H9 (cell line): ENCODE results near the gene NOS1AP. TPM values are rescaled to one million over a fixed set of nuclear protein-coding genes. Genes with fewer than 3 reads are reported as not detected.

ENCODE experiments used
- DNase-seq: peaks from one replicate; pipeline ENCODE4 v3.0.0-alpha.2; 2017
- H2AFZ ChIP-seq: one replicate; pipeline ENCODE4 v1.6.1; 2013; ENCODE audit warnings: mild to moderate bottlenecking, low read length, control low read depth, moderate library complexity
- H2AK5ac ChIP-seq: 2 replicates; pipeline ENCODE4 v1.6.1; 2013; ENCODE audit warnings: low read length, control low read depth, mixed read lengths; ENCODE audit not compliant: insufficient read length
- H2BK120ac ChIP-seq: one replicate; pipeline ENCODE4 v1.6.1; 2013; ENCODE audit warnings: low read depth, mild to moderate bottlenecking, low read length, control low read depth, inconsistent platforms; ENCODE audit not compliant: poor library complexity, severe bottlenecking
- H2BK12ac ChIP-seq: 2 replicates; pipeline ENCODE4 v1.6.1; 2013; ENCODE audit warnings: low read length, control low read depth, mixed read lengths, low read depth; ENCODE audit not compliant: insufficient read length
- H2BK15ac ChIP-seq: 2 replicates; pipeline ENCODE4 v1.6.1; 2013; ENCODE audit warnings: low read depth, low read length, control low read depth
- H2BK20ac ChIP-seq: one replicate; pipeline ENCODE4 v1.6.1; 2013; ENCODE audit warnings: low read depth, mild to moderate bottlenecking, low read length, control low read depth, inconsistent platforms; ENCODE audit not compliant: poor library complexity, severe bottlenecking
- H2BK5ac ChIP-seq: 2 replicates; pipeline ENCODE4 v1.6.1; 2013; ENCODE audit warnings: low read length, control low read depth, mixed read lengths; ENCODE audit not compliant: insufficient read length
- H3K14ac ChIP-seq: 2 replicates; pipeline ENCODE4 v1.6.1; 2013; ENCODE audit warnings: low read length, control low read depth; ENCODE audit not compliant: insufficient read depth
- H3K18ac ChIP-seq: 2 replicates; pipeline ENCODE4 v1.6.1; 2013; ENCODE audit warnings: low read depth, mild to moderate bottlenecking, mixed read lengths, low read length, control low read depth; ENCODE audit not compliant: insufficient read length
- H3K23ac ChIP-seq: 2 replicates; pipeline ENCODE4 v1.6.1; 2013; ENCODE audit warnings: low read length, control low read depth, mixed read lengths, low read depth; ENCODE audit not compliant: insufficient read length
- H3K23me2 ChIP-seq: 2 replicates; pipeline ENCODE4 v1.6.1; 2013; ENCODE audit warnings: low read depth, mild to moderate bottlenecking, mixed read lengths, low read length, control low read depth; ENCODE audit not compliant: insufficient read length, poor library complexity, severe bottlenecking
- H3K27ac ChIP-seq: 2 replicates; pipeline ENCODE4 v1.5.1; 2013; ENCODE audit warnings: low read length, control low read depth, mixed read lengths, low read depth; ENCODE audit not compliant: insufficient read length
- H3K27me3 ChIP-seq: 2 replicates; pipeline ENCODE4 v1.6.1; 2013; ENCODE audit warnings: low read length, control low read depth, inconsistent platforms; ENCODE audit not compliant: insufficient read depth
- H3K4ac ChIP-seq: 2 replicates; pipeline ENCODE4 v1.6.1; 2013; ENCODE audit warnings: low read depth, mild to moderate bottlenecking, control low read depth, inconsistent platforms, low read length, moderate library complexity
- H3K4me1 ChIP-seq: 2 replicates; pipeline ENCODE4 v1.6.1; 2013; ENCODE audit warnings: low read length, control low read depth, inconsistent platforms; ENCODE audit not compliant: insufficient read depth
- H3K4me2 ChIP-seq: 2 replicates; pipeline ENCODE4 v1.6.1; 2013; ENCODE audit warnings: low read length, control low read depth, mixed read lengths; ENCODE audit not compliant: insufficient read length, insufficient read depth
- H3K56ac ChIP-seq: 2 replicates; pipeline ENCODE4 v1.6.1; 2013; ENCODE audit warnings: low read depth, mild to moderate bottlenecking, mixed read lengths, low read length, control low read depth; ENCODE audit not compliant: insufficient read length
- H3K79me1 ChIP-seq: 2 replicates; pipeline ENCODE4 v1.6.1; 2013; ENCODE audit warnings: low read depth, mild to moderate bottlenecking, moderate library complexity, low read length, control low read depth, inconsistent platforms; ENCODE audit not compliant: insufficient read depth, poor library complexity, severe bottlenecking
- H3K79me2 ChIP-seq: 2 replicates; pipeline ENCODE4 v1.6.1; 2013; ENCODE audit warnings: low read length, control low read depth, inconsistent platforms; ENCODE audit not compliant: insufficient read depth
- H3K9ac ChIP-seq: 2 replicates; pipeline ENCODE4 v1.6.1; 2013; ENCODE audit warnings: low read length, control low read depth, mixed read lengths; ENCODE audit not compliant: insufficient read length; ENCODE audit errors: extremely low read depth
- H3K9me3 ChIP-seq: one replicate; pipeline ENCODE4 v1.6.1; 2013; ENCODE audit warnings: low read depth, low read length, inconsistent platforms; ENCODE audit not compliant: control insufficient read depth
- H3T11ph ChIP-seq: one replicate; pipeline ENCODE4 v1.6.1; 2013; ENCODE audit warnings: mild to moderate bottlenecking, low read length, control low read depth, inconsistent platforms
- H4K20me1 ChIP-seq: one replicate; pipeline ENCODE4 v1.6.1; 2013; ENCODE audit not compliant: control insufficient read depth, insufficient read length, insufficient read depth
- H4K5ac ChIP-seq: 2 replicates; pipeline ENCODE4 v1.6.1; 2013; ENCODE audit warnings: low read depth, mild to moderate bottlenecking, mixed read lengths, low read length, control low read depth; ENCODE audit not compliant: insufficient read length
- H4K8ac ChIP-seq: replicated peaks from 2 replicates; pipeline ENCODE4 v1.6.1; 2013; ENCODE audit warnings: low read length, control low read depth, mixed read lengths, low read depth; ENCODE audit not compliant: insufficient read length
- H4K91ac ChIP-seq: 2 replicates; pipeline ENCODE4 v1.6.1; 2013; ENCODE audit warnings: low read depth, mild to moderate bottlenecking, moderate library complexity, mixed read lengths, low read length, control low read depth; ENCODE audit not compliant: insufficient read length
- H3K27ac Mint-ChIP-seq, 3 experiments: 2 replicates in 2 of 3; 3 replicates in 1 of 3; pipeline ENCODE4 v1.8.0; 2020 to 2021; ENCODE audit warnings: mixed read lengths in 3 of 3, mild to moderate bottlenecking in 1 of 3, moderate library complexity in 1 of 3
- H3K27me3 Mint-ChIP-seq: 2 replicates; pipeline ENCODE4 v1.8.0; 2021; ENCODE audit warnings: low read depth, mild to moderate bottlenecking, moderate library complexity, mixed read lengths
- H3K36me3 Mint-ChIP-seq, 3 experiments: 2 replicates in 2 of 3; 3 replicates in 1 of 3; pipeline ENCODE4 v1.8.0; 2020 to 2021; ENCODE audit warnings: low read depth in 3 of 3, mixed read lengths in 3 of 3; ENCODE audit not compliant: insufficient read depth in 1 of 3
- H3K4me1 Mint-ChIP-seq, 2 experiments: 2 replicates each; pipeline ENCODE4 v1.8.0; 2020; ENCODE audit warnings: mixed read lengths in 2 of 2
- H3K4me3 Mint-ChIP-seq, 2 experiments: 2 replicates in 1 of 2; 3 replicates in 1 of 2; pipeline ENCODE4 v1.8.0; 2020 to 2021; ENCODE audit warnings: mild to moderate bottlenecking in 2 of 2, mixed read lengths in 2 of 2, moderate library complexity in 1 of 2
- H3K9me3 Mint-ChIP-seq, 2 experiments: 2 replicates in 1 of 2; 3 replicates in 1 of 2; pipeline ENCODE4 v1.8.0; 2020; ENCODE audit warnings: mild to moderate bottlenecking in 2 of 2, mixed read lengths in 2 of 2, moderate library complexity in 1 of 2
- WGBS: extraction: QIAGEN DNeasy Blood & Tissue Kit; methylation state at CpG from one replicate; pipeline ENCODE4 v1.1.7; 2013; ENCODE audit warnings: missing lambda C conversion rate, low lambda C conversion rate, mixed read lengths; ENCODE audit not compliant: insufficient read length; ENCODE audit errors: extremely low coverage; 5-methylcytosine and 5-hydroxymethylcytosine counted together
- total RNA-seq: library from RNA; stranded (reverse); gene quantifications from 2 replicates; pipeline ENCODE4 v1.2.1, GENCODE V29; 2021
- TF ChIP-seq, protein P1 (sequence below): fragments of 200-600 bp; sonication (generic); conservative IDR thresholded peaks from 3 replicates; pipeline ENCODE4 v1.8.0; 2021; ENCODE audit warnings: antibody characterized with exemption, mild to moderate bottlenecking

Gene NOS1AP
- total RNA-seq, 1 experiment from 2014 or later, result 8.4 TPM

DNA sequence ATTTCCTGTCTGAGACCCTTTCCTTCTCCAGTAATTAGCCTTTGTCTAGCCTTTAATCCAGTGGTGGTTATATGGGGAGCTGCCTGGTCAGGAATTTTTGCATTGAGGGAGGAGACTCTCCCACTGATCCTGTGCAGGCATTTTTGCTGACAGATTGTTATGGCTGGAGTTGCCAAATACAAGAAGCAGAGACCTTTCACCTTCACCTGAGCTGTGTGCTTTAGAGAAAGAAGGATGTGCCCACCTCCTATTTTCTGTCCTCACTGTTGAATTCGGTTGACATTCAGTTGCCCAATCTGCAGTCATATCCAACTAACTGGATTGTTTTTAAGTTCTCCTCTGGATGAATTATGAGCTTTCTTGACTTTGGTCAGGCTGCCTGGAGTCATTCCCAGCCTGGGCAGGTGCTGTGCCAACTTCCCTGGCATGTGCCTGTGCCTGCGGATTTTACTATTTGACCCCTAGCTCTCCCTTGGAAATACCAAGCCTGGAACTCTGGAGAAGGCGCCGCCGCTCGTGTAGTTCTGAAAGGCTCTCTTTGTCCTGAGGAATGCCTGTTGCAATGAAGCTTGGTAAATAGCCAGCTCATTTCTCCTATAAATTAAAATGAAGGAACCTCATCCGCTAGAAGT is 143.9 kb downstream of the NOS1AP start:
- Histone ChIP-seq H3K27ac (no peak overlapping the region), H4K5ac (no peak overlapping the region), H3K23ac (no peak overlapping the region), H2AFZ (no peak overlapping the region), H3K18ac (no peak overlapping the region), H2BK5ac (no peak overlapping the region), H3K79me1 (no peaks in the 10 kb centered on the region), H3K23me2 (no peaks in the 10 kb centered on the region), H2BK120ac (no peak overlapping the region), H4K91ac (no peak overlapping the region), H3K27me3 (no peaks in the 10 kb centered on the region), H4K8ac (no peak overlapping the region), H2BK12ac (no peak overlapping the region), H3K14ac (no peak overlapping the region), H4K20me1 (no peaks in the 10 kb centered on the region), H3K4ac (no peak overlapping the region), H2BK15ac (no peak overlapping the region), H3K56ac (no peak overlapping the region), H3K79me2 (0 out of 2 replicates have a peak, but pooled peaks cover 3% of the 10 kb centered on the region), H2BK20ac (no peak overlapping the region), H2AK5ac (no peak overlapping the region), H3K9ac (no peak overlapping the region), H3K4me2 (no peak overlapping the region), H3K4me1 (peaks cover 17% of the 10 kb centered on the region; the same call in 1 of the 2 replicates), H3K9me3 (no peaks in the 10 kb centered on the region), H3T11ph (no peak overlapping the region)
- TF ChIP-seq, protein P1, sequence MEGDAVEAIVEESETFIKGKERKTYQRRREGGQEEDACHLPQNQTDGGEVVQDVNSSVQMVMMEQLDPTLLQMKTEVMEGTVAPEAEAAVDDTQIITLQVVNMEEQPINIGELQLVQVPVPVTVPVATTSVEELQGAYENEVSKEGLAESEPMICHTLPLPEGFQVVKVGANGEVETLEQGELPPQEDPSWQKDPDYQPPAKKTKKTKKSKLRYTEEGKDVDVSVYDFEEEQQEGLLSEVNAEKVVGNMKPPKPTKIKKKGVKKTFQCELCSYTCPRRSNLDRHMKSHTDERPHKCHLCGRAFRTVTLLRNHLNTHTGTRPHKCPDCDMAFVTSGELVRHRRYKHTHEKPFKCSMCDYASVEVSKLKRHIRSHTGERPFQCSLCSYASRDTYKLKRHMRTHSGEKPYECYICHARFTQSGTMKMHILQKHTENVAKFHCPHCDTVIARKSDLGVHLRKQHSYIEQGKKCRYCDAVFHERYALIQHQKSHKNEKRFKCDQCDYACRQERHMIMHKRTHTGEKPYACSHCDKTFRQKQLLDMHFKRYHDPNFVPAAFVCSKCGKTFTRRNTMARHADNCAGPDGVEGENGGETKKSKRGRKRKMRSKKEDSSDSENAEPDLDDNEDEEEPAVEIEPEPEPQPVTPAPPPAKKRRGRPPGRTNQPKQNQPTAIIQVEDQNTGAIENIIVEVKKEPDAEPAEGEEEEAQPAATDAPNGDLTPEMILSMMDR, result no peak
- H3K27ac Mint-ChIP-seq, result peak overlapping the region; percentile 56 to 78 (median 74); a peak in 5 of 7 replicates
- H3K36me3 Mint-ChIP-seq, result no peaks in the 10 kb centered on the region; a peak in 1 of 7 replicates
- DNase-seq, result no peak
- no CpG with 5 or more reads among the region's 7 CpGs for WGBS
- peaks cover 54 to 56% of the 10 kb centered on the region in 2 experiments for H3K4me1 Mint-ChIP-seq
- no peak overlapping the region for H3K4me3 Mint-ChIP-seq
- no peaks in the 10 kb centered on the region for H3K27me3 Mint-ChIP-seq
- no peaks in the 10 kb centered on the region for H3K9me3 Mint-ChIP-seq
